Astrocyte of the hippocampus (primary cell): ENCODE results near the gene DISP3.

Source experiments
- DNase-seq: peaks from one replicate; pipeline ENCODE4 v3.0.0; 2011; ENCODE audit warnings: low read depth, low spot score

Gene DISP3

GRCh38 chr1:11528611-11529261, 49.8 kb downstream of the DISP3 start:
- DNase-seq: no peak

GRCh38 chr1:11529330-11529729, 50.4 kb downstream of the DISP3 start:
- DNase-seq: no peak

GRCh38 chr1:11529763-11530730, 51.1 kb downstream of the DISP3 start:
- DNase-seq: no peak

GRCh38 chr1:11530731-11531311, 51.9 kb downstream of the DISP3 start:
- no peak for DNase-seq

- DNase-seq: no peak
These were observed 52.4 kb downstream of the DISP3 start for GRCh38 chr1:11531314-11531870.

- DNase-seq: no peak
These were observed 53.0 kb downstream of the DISP3 start for GRCh38 chr1:11531943-11532342.

- DNase-seq: no peak
These were observed 55.1 kb downstream of the DISP3 start for GRCh38 chr1:11533790-11534787.

- no peak for DNase-seq
These were observed 55.9 kb downstream of the DISP3 start for GRCh38 chr1:11534846-11535245.

- no peak for DNase-seq
These were observed 56.4 kb downstream of the DISP3 start for GRCh38 chr1:11535316-11535715.

GRCh38 chr1:11535761-11536572, 57.0 kb downstream of the DISP3 start:
- DNase-seq: no peak

GRCh38 chr1:11536573-11537379, 57.8 kb downstream of the DISP3 start:
- DNase-seq: no peak

- DNase-seq: no peak
These were observed 58.4 kb downstream of the DISP3 start for GRCh38 chr1:11537380-11537764.

- DNase-seq: no peak
These were observed 59.1 kb downstream of the DISP3 start for GRCh38 chr1:11537854-11538591.

GRCh38 chr1:11538886-11539285, 59.9 kb downstream of the DISP3 start:
- DNase-seq: no peak

- no peak for DNase-seq
These were observed 61.2 kb downstream of the DISP3 start for GRCh38 chr1:11539850-11540772.

GRCh38 chr1:11540773-11541160, 61.8 kb downstream of the DISP3 start:
- no peak for DNase-seq

GRCh38 chr1:11541236-11541635, 62.3 kb downstream of the DISP3 start:
- no peak for DNase-seq

GRCh38 chr1:11541956-11542355, 63.0 kb downstream of the DISP3 start:
- DNase-seq: no peak
